SK-N-DZ (cell line): ENCODE measurements around the gene UBE2G2.
A peak's percentile ranks its signal among the peaks of the same experiment; 100 is the strongest.

Experiments
- DNase-seq: peaks from one replicate; pipeline ENCODE4 v3.0.0-alpha.2; 2015; ENCODE audit warnings: low spot score

Gene UBE2G2

GRCh38 chr21:44765231-44766013 is 36.2 kb downstream of the UBE2G2 start:
- DNase-seq: no peak

- DNase-seq: peak; percentile 14
These were observed 37.0 kb downstream of the UBE2G2 start for GRCh38 chr21:44764319-44765230.

DNA sequence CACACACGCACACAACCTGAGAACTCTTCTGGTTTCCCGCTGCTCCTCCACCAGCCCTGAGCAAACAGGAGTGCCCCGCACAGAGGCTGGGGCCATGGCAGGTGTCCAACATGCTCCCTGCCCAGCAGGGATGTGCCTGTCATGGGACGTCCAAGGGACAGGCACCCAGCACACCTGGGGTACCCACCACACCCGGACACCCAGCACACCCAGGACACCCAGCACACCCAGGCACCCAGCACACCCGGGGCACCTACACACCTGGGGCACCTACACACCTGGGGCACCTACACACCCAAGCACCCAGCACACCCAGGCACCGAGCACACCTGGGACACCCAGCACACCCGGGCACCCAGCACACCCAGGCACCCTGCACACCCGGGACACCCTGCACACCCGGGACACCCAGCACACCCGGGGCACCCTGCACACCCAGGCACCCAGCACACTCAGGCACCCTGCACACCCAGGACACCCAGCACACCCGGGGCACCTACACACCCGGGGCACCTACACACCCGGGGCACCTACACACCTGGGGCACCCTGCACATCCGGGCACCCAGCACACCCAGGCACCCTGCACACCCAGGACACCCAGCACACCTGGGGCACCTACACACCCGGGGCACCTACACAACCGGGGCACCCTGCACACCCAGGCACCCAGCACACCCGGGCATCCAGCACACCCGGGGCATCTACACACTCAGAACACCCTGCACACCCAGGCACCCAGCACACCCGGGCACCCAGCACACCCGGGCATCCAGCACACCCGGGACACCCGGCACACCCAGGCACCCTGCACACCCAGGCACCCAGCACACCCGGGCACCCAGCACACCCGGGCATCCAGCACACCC is 37.9 kb downstream of the UBE2G2 start:
- DNase-seq: no peak

DNA sequence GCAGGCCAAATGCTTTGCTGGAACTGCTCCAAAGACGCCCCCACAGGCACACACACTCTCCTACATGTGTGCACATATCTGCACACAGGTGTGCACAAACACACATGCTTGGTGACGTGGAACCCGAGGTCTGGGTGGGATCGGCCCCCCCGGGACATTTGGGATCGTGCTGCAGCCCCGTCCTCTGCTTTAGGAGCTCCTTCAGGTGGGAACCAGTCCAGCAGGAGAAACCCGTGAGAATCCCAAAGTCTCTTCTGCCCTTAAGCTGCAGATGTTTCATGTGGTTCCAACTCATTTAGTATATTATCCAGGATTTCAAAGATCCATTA is 38.6 kb downstream of the UBE2G2 start:
- no peak for DNase-seq

DNA sequence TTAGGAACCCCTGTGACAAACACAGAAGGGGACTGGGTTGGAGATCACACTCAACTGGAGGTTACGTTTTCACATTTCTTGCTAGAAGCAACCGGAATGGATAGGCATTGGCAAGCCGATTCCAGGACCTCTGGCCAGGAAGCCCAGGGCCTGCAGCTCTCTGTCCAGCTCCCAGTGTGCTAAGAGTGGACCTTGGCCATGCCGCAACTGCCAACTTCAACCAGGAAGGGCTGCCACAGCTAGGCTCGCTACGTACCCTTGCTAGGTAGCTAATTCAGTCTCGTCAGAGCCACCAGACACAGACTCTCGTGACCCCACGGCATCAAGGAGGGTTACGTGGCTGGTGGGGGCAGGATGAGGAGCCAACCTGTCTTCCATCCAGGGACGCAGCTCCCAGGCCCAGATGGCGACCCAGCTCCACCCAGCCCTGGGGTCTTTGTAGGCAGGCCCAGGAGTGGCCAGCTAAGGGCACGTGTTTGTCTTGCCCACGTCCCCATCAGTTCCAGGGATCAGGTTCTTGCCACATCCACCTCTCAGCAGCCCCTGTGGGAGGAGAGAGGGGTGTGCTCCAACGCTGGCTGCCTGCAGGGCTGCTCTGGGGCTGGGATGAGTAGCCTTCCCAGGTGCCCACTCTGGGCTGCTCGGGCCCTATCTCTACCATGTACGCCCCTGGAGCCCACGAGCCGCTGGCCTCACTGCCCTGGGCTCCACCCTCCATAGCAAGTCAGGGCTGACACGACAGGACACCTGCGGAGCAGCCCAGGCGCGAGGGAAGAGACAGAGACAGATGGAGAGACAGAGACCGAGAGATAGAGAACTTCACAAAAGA is 39.2 kb downstream of the UBE2G2 start:
- no peak for DNase-seq

- no peak for DNase-seq
These were observed 39.8 kb downstream of the UBE2G2 start for GRCh38 chr21:44761747-44762208.

DNA sequence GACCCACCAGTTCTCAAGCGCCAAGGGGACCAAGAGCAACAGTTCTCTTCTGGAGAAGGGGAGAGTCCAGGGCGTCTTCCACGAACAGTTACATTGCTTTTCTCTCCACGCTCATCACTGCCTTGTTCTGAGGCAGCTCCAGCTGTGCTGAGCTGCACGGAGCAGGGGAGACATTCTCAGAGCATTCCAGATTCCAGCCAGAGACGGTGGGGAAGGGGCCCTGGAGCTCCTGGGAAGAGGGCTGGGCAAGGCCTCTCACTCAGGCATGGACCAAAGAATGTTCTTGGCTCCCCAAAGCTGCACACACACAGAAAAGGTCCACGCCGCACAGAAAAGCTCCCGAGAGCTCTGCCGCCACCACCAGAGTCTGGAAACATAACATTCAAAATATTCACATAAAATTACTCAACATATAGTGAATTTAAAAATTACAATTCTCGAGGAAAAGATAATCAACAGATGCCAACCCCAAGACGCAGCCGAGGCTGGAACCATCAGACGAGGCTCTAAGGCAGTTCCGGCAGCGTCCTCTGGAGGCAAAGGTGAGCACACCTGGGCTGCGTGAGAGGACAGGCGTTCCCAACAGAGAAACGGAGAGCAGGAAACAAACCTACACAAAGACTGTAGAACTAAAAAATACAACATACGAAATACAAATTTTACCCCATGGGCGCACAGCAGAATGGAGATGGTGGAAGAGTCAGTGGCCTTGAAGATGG is 40.5 kb downstream of the UBE2G2 start:
- no peak for DNase-seq

DNA sequence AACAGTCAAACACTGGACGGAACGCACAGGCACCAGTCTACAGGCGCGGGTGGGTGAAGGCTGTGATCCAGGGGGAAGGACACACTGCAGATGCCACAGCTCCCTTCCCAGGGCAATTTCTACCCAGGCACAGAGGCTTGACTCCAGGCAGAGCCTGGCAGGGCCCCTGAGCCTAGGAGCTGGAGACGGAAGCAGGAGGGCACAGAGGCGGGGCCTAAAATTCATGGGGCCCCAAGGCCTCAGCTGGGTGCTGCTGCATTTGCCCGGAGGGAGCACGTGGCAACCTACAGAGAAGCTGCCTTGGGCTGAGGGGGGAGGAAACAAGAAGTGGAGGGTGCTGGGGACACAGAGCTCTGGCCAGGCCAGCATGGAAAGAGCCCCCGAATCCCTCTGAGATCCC is 41.2 kb downstream of the UBE2G2 start:
- DNase-seq: no peak

DNA sequence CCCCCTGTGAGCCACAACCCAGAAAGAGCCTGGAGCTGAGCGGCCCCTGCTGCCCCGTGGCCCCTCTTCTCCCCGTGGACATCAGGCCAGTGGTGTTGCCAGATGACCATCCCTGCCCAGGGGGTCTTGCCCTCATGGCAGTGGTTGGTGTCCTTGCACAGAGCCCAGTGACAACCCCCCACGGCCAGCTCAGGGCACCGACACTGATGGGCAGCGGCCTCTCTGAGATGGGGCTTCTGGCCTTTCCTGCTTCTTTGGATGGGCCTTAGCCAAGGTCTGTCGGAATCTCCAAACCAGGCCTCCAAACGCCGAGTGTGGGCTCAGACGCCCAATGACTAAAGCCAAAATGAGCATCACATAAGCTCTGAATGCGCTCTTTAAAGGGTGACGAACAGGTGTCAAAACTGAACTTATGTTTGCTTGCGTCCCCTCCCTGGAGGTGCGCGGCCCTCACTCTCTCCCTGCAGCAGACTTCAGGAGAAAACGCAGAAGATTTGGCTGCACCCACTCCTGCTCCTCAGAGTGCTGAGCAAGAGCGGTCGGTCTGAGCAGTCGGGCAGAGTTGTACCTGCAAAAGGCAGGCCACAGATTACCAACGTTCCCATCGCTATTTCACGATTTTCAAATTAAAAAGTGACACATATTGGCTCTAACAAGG is 41.9 kb downstream of the UBE2G2 start:
- no peak for DNase-seq

DNA sequence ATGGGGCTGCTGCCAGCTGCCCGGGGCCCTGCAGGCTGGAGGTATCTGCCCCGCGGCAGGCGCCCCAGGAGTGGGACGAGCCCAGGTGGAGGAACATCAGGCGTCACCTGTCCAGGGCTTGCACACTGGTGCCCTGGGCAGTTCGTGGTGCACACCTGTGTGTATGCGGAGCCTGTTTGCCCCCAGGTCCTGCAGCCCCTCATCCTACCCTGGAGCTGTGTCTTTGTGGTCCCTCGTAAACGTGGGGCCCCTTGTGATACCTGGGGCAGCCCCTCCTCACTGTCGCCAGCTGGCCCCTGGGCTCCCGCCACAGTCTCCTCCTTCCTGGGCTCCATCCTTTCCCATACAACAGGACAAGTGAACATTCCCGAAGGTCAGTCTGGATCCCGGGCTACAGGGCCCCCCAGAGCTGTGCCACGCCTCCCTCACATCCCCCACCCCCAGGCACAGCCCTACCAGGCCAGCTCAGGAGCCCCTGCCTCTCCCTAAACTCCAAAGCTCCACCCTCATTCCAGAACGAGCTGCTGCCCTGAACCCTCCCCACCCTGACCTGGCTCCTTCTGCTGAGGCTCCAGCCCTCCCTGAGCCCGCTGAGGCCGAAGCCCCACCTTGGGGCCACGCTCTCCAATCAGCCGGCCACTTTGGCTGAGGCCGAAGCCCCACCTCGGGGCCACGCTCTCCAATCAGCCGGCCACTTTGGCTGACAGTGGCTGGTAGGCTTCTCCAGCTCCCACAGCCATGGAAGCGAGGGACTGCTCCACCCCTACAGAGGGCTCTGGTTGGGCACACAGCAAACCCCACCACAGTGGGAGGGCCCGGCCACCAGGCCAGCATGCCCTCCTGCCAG is 42.6 kb downstream of the UBE2G2 start:
- DNase-seq: no peak

DNA sequence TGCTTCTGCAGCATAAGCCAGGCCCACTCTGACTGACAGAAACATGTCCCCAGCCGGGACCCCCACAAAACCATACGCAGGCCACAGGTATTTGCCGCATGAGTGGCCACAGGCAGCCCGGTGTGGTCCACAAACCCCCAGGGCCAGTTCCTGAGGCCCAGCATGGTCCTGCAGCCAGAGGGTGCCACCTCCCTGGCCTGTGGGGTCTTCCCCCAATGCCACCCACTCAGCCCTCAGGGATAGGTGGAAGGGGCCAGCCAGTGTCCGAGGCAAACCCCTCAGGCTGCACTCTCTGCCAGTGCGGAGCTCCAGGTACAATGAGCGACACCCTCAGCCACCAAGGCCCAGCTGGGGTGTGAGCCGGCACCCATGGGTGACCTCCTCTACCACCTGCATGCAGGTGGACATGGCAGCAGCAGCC is 43.5 kb downstream of the UBE2G2 start:
- no peak for DNase-seq

DNA sequence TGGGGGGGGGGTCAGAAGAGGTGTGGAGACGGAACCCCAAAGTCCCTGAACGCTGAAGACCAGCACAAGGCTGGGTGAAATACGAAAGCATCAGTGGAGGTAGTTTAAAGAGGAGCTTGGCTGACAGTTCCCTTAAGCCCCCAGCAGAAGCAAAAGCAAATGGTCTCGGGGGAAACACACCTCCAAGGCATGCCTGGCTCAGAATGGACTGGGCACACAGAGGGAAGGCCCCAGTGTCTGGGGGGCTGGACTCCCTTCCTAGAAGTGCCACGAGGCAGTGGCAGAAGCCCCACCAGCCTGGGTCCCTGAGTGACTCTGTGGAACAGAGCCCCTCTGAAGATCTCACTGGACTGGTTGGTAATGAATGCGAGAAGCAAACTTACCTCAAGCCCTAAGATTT is 43.9 kb downstream of the UBE2G2 start:
- no peak for DNase-seq

DNA sequence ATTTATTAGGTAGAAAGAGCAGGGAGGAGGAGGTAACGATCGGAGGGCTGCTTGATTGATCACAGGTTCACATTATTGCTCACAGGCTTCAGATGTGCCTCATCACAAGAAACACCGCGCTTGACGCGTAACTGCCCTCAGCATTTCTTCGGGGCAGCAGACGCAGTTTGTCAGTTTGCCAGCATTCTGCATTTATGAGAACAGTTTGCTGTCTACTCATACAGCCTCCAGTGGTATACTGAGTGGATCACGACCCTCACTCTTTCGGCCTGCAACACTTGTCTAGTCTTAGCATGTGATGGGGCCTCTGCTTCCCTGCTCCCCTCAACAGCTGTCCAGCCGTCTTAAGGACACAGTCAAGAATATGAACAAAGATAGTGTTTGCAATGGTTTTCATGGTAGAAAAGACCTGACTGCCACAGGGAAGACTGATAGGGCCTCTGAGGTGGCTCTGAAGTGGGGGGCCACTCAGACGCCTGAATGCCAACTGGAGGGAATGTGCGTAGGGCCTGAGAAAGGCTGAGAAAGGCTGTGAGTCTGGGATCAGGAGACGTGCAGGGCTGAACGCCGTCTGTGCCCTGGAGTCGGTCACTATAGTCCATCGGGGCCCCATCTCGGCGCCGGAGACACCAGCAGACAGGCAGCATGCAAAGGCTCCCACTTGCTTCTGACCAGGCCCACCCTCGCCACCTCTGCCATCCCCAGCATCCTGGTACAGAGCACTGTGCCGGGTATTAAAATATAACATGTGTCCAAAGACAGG is 45.0 kb downstream of the UBE2G2 start:
- DNase-seq: no peak

- DNase-seq: no peak
These were observed 46.4 kb downstream of the UBE2G2 start for GRCh38 chr21:44755227-44755626.

DNA sequence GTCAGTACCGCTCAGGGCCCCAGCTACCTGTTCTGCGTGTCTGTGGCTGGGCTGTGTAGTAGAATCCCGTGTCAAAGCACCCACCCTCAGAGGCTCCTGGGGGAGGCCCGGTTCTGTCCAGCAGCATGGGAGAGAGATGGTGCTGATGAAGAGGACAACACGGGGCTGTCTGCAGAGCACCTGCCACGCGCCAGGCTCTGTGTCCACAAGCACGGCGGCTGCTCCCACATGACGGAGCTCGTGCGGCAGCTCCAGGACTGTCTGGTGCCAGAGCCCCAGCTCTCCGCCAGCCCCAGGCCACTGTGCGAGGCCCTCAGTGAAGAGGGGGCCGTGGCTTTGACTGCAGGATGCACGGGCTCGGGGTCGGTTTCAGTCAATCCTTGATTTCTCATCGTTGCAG is 48.3 kb downstream of the UBE2G2 start:
- DNase-seq: no peak

- DNase-seq: no peak
These were observed 48.9 kb downstream of the UBE2G2 start for GRCh38 chr21:44752671-44753235.

DNA sequence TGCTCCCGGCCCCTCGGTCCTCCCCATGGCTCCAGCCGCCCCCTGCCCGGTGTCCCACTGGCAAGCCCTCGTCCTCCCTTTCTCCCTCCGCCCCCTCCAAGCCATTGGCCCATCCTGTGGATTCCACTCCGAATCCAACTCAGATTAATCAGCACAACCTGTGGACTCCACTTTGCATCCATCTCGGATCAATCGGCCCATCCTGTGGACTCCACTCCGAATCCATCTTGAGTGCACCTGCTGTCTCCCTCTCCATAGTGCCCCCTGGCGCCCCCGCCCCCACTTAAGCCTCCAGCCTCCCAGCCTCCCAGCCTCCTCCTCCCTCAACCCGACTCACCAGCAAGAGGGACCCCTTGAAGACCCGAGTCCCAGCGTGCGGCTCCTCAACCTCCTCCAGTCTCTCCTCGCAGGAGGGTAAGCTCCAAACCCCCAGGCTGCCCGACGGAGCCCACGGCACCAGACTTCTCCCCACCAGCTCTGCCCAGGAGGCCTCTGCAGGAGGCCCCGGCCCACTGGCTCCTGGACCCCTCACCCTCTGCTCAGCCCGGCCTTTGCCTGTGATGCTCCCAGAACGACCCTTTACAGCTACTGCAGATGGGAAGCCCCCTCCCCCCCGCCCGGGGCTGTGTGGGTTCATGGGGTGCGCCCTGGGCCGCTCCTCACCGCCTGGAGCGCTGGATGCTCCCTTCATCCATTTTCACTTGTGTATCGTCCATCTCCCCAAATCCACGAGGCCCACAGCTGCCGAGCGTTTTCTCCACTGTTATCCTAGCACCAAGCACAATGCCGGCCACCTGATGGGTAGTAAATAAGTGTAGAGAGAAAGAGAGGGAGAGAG is 49.6 kb downstream of the UBE2G2 start:
- DNase-seq: no peak
